H1 (cell line): ENCODE measurements around the gene HMCN2. TPM values are rescaled to one million over a fixed set of nuclear protein-coding genes. Genes with fewer than 3 reads are reported as not detected.

Source experiments
- CTCF ChIA-PET: fragments of 300-600 bp; sonication (Branson Sonifier 250); formaldehyde crosslinking; loops from one replicate; lab custom pipeline; 2021; ENCODE audit not compliant: partially characterized antibody; lab: Charles Lee
- POLR2A ChIA-PET: fragments of 300-600 bp; sonication (Branson Sonifier 250); formaldehyde crosslinking; loops from one replicate; lab custom pipeline; 2021; ENCODE audit warnings: inconsistent platforms; ENCODE audit not compliant: partially characterized antibody; lab: Charles Lee
- DNase-seq, 2 experiments: peaks; one replicate each; pipeline versions ENCODE4 v3.0.0 to v3.0.0-alpha.2; 2010 to 2022; ENCODE audit warnings: low spot score in 2 of 2, low read depth in 1 of 2, mixed read lengths in 1 of 2
- FAIRE-seq: peaks from 2 replicates; lab custom pipeline; 2011; peaks lifted over from hg19 to GRCh38; lab: Jason Lieb, UNC
- H2AFZ ChIP-seq: 2 replicates; pipeline ENCODE4 v1.8.1; 2012; ENCODE audit warnings: low read length, inconsistent platforms
- H2AK5ac ChIP-seq: 2 replicates; pipeline ENCODE4 v1.6.1; 2013; ENCODE audit warnings: low read depth, low read length
- H2BK120ac ChIP-seq: replicated peaks from 2 replicates; pipeline ENCODE3; 2013; ENCODE audit warnings: low read depth, low read length, inconsistent platforms
- H2BK12ac ChIP-seq: 2 replicates; pipeline ENCODE4 v1.6.1; 2013; ENCODE audit warnings: low read depth, low read length
- H2BK15ac ChIP-seq: 2 replicates; pipeline ENCODE4 v1.6.1; 2013; ENCODE audit warnings: low read length
- H2BK20ac ChIP-seq: 2 replicates; pipeline ENCODE4 v1.6.1; 2013; ENCODE audit warnings: low read length
- H2BK5ac ChIP-seq: 2 replicates; pipeline ENCODE4 v1.6.1; 2013; ENCODE audit warnings: low read depth, low read length
- H3K14ac ChIP-seq: 2 replicates; pipeline ENCODE4 v1.6.1; 2013; ENCODE audit warnings: inconsistent platforms; ENCODE audit not compliant: insufficient read length
- H3K18ac ChIP-seq: 2 replicates; pipeline ENCODE4 v1.6.1; 2013; ENCODE audit warnings: low read length; ENCODE audit errors: extremely low read depth
- H3K23ac ChIP-seq: 2 replicates; pipeline ENCODE4 v1.6.1; 2013; ENCODE audit warnings: inconsistent platforms; ENCODE audit not compliant: insufficient read length
- H3K23me2 ChIP-seq: 2 replicates; pipeline ENCODE4 v1.6.1; 2013; ENCODE audit warnings: low read depth, low read length
- H3K27ac ChIP-seq: 2 replicates; pipeline ENCODE4 v1.6.1; 2011; ENCODE audit warnings: low read depth, low read length, inconsistent platforms
- H3K27me3 ChIP-seq, 4 experiments: replicated peaks in 1 of 4; 1 replicate in 1 of 4; 2 replicates in 3 of 4; pipeline versions ENCODE4 v1.6.1 to v1.8.1; 2011 to 2013; ENCODE audit warnings: low read length in 3 of 4, mild to moderate bottlenecking in 3 of 4, inconsistent platforms in 2 of 4, mixed read lengths in 2 of 4, moderate library complexity in 1 of 4; ENCODE audit not compliant: control insufficient read depth in 3 of 4, insufficient read depth in 3 of 4; ENCODE audit errors: extremely low read depth in 1 of 4
- H3K36me3 ChIP-seq, 4 experiments: 2 replicates each; pipeline versions ENCODE4 v1.6.1 to v1.8.1; 2011 to 2013; ENCODE audit warnings: mild to moderate bottlenecking in 4 of 4, low read length in 3 of 4, moderate library complexity in 2 of 4, control low read depth in 1 of 4, inconsistent platforms in 1 of 4; ENCODE audit not compliant: insufficient read depth in 4 of 4, control insufficient read depth in 2 of 4
- H3K4ac ChIP-seq: replicated peaks from 2 replicates; pipeline ENCODE3; 2013; ENCODE audit warnings: low read length, low read depth, mixed read lengths, inconsistent platforms; ENCODE audit not compliant: insufficient read length
- H3K4me1 ChIP-seq, 4 experiments: replicated peaks in 1 of 4; 1 replicate in 1 of 4; 2 replicates in 3 of 4; pipeline versions ENCODE4 v1.6.1 to v1.8.1; 2011 to 2013; ENCODE audit warnings: low read length in 3 of 4, inconsistent platforms in 2 of 4, mixed read lengths in 1 of 4; ENCODE audit not compliant: insufficient read depth in 4 of 4, control insufficient read depth in 3 of 4
- H3K4me2 ChIP-seq, 2 experiments: 2 replicates each; pipeline versions ENCODE4 v1.6.1 to v1.8.1; 2011 to 2013; ENCODE audit warnings: low read depth in 2 of 2, low read length in 2 of 2, control low read depth in 1 of 2, inconsistent platforms in 1 of 2, mild to moderate bottlenecking in 1 of 2; ENCODE audit not compliant: insufficient read depth in 1 of 2
- H3K4me3 ChIP-seq, 4 experiments: fragments of 200-600, 300-600 bp in 1 of 4; sonication (generic), shearing (Covaris generic), sonication (Bioruptor Twin) in 1 of 4; 2 replicates each; pipeline versions ENCODE4 v1.5.1 to v1.8.1; 2011 to 2016; ENCODE audit warnings: low read length in 4 of 4, low read depth in 3 of 4, control low read depth in 2 of 4, inconsistent platforms in 2 of 4, mild to moderate bottlenecking in 2 of 4, mixed read lengths in 1 of 4, moderate library complexity in 1 of 4; ENCODE audit not compliant: insufficient read depth in 2 of 4; ENCODE audit errors: extremely low read depth in 1 of 4
- H3K56ac ChIP-seq: replicated peaks from 2 replicates; pipeline ENCODE3; 2013; ENCODE audit warnings: low read depth, mild to moderate bottlenecking, mixed read lengths, low read length, inconsistent platforms; ENCODE audit not compliant: insufficient read length
- H3K79me1 ChIP-seq: 2 replicates; pipeline ENCODE4 v1.6.1; 2013; ENCODE audit warnings: low read depth, low read length, control low read depth
- H3K79me2 ChIP-seq, 2 experiments: 2 replicates each; pipeline versions ENCODE4 v1.6.1 to v1.8.1; 2012 to 2013; ENCODE audit warnings: low read length in 2 of 2, mild to moderate bottlenecking in 2 of 2, inconsistent platforms in 1 of 2; ENCODE audit not compliant: insufficient read depth in 2 of 2, control insufficient read depth in 1 of 2
- H3K9ac ChIP-seq, 4 experiments: replicated peaks in 1 of 4; 1 replicate in 1 of 4; 2 replicates in 3 of 4; pipeline versions ENCODE4 v1.6.1 to v1.8.1; 2011 to 2013; ENCODE audit warnings: low read depth in 3 of 4, low read length in 3 of 4, control low read depth in 2 of 4, mild to moderate bottlenecking in 2 of 4, moderate library complexity in 2 of 4, inconsistent platforms in 1 of 4; ENCODE audit errors: extremely low read depth in 1 of 4
- H3K9me3 ChIP-seq, 2 experiments: 2 replicates each; pipeline versions ENCODE4 v1.6.1 to v1.8.1; 2012 to 2013; ENCODE audit warnings: mild to moderate bottlenecking in 2 of 2, moderate library complexity in 2 of 2, control low read depth in 1 of 2, inconsistent platforms in 1 of 2, low read depth in 1 of 2, low read length in 1 of 2, mixed read lengths in 1 of 2; ENCODE audit not compliant: insufficient read depth in 2 of 2
- H4K20me1 ChIP-seq, 2 experiments: replicated peaks in 1 of 2; 2 replicates each; pipeline versions ENCODE3 to v1.8.1; 2011 to 2013; ENCODE audit warnings: inconsistent platforms in 2 of 2, low read length in 2 of 2, mild to moderate bottlenecking in 1 of 2; ENCODE audit not compliant: insufficient read depth in 2 of 2, control insufficient read depth in 1 of 2
- H4K5ac ChIP-seq: 2 replicates; pipeline ENCODE4 v1.6.1; 2013; ENCODE audit warnings: low read length, low read depth, mixed read lengths, inconsistent platforms; ENCODE audit not compliant: insufficient read length
- H4K8ac ChIP-seq: 2 replicates; pipeline ENCODE4 v1.8.0; 2013; ENCODE audit warnings: mild to moderate bottlenecking, moderate library complexity, low read length, inconsistent platforms; ENCODE audit not compliant: insufficient read depth; ENCODE audit errors: extremely low read depth
- H4K91ac ChIP-seq: replicated peaks from 2 replicates; pipeline ENCODE3; 2013; ENCODE audit warnings: low read length, mixed read lengths, inconsistent platforms; ENCODE audit not compliant: insufficient read length
- CHD1 ChIP-seq: IDR thresholded peaks from 2 replicates; pipeline ENCODE4 v1.6.1; 2012; ENCODE audit warnings: low read depth, low read length, improper control_type of control experiment
- HDAC6 ChIP-seq: IDR thresholded peaks from one replicate; pipeline ENCODE4 v1.7.1; 2012; ENCODE audit warnings: low read depth, mild to moderate bottlenecking, inconsistent platforms, low read length, moderate library complexity
- KDM1A ChIP-seq: fragments of 200-600, 300-600 bp; sonication (generic); IDR thresholded peaks from 2 replicates; pipeline ENCODE4 v1.7.1; 2016; ENCODE audit warnings: mild to moderate bottlenecking, low read length, borderline replicate concordance
- NRF1 ChIP-seq: IDR thresholded peaks from 2 replicates; pipeline ENCODE4 v1.6.1; 2011; ENCODE audit warnings: mild to moderate bottlenecking, low read depth, low read length, improper control_type of control experiment
- RFX5 ChIP-seq: IDR thresholded peaks from 2 replicates; pipeline ENCODE4 v1.6.1; 2011; ENCODE audit warnings: low read depth, low read length, improper control_type of control experiment, borderline replicate concordance
- RNF2 ChIP-seq: fragments of 200-900, 300-1000 bp; sonication (generic); IDR thresholded peaks from 2 replicates; pipeline ENCODE4 v1.7.1; 2016; ENCODE audit warnings: borderline replicate concordance, low read depth, mild to moderate bottlenecking, antibody characterized with exemption, low read length; ENCODE audit not compliant: poor library complexity, severe bottlenecking; ENCODE audit errors: missing control alignments
- SIN3A ChIP-seq, 2 experiments: IDR thresholded peaks in 1 of 2; conservative IDR thresholded peaks in 1 of 2; 2 replicates each; pipeline ENCODE4 v1.6.1; 2011 to 2012; ENCODE audit warnings: low read length in 2 of 2, improper control_type of control experiment in 1 of 2, low read depth in 1 of 2, mild to moderate bottlenecking in 1 of 2
- WGBS, 2 experiments: shearing (Covaris generic) in 1 of 2; methylation state at CpG; one replicate each; pipeline versions ENCODE4 v1.1.6 to v1.1.7; 2013 to 2015; ENCODE audit warnings: low lambda C conversion rate in 2 of 2, mixed read lengths in 2 of 2, inconsistent platforms in 1 of 2, low coverage in 1 of 2, missing lambda C conversion rate in 1 of 2; ENCODE audit not compliant: insufficient replicate concordance in 2 of 2, insufficient coverage in 1 of 2, insufficient read length in 1 of 2; ENCODE audit errors: extremely low coverage in 1 of 2, missing lambda C conversion rate in 1 of 2; 5-methylcytosine and 5-hydroxymethylcytosine counted together
- polyA plus RNA-seq, 7 experiments: library from polyadenylated mRNA; depleted of rRNA in 3 of 7; stranded (reverse) in 5 of 7; unstranded in 2 of 7; fragments of >200 nt in 5 of 7; fragments of 200-250 nt in 2 of 7; gene quantifications; 1 replicate in 5 of 7; 2 replicates in 1 of 7; 4 replicates in 1 of 7; pipeline versions ENCODE4 v1.2.1 to v1.2.3, GENCODE V29; 2011 to 2013; ENCODE audit warnings: missing spikeins in 2 of 7, mixed read lengths in 2 of 7
- total RNA-seq: library from RNA; stranded (reverse); fragmentation: NEBNext Ultra II Directional; extraction: Animal tissue kit (Norgen Biotek cat#: 25700); gene quantifications from 2 replicates; pipeline ENCODE4 v1.2.1, GENCODE V29; 2021
- TF ChIP-seq, protein P1 (sequence below): IDR thresholded peaks from 2 replicates; pipeline ENCODE4 v1.6.1; 2011; ENCODE audit warnings: low read length, improper control_type of control experiment

HMCN2 gene
- total and polyA plus RNA-seq, 2 of the 8 experiments (the other 6 are each of a cell fraction or from before 2014, with no cell fraction given): 5.0 to 9.1 TPM

DNA sequence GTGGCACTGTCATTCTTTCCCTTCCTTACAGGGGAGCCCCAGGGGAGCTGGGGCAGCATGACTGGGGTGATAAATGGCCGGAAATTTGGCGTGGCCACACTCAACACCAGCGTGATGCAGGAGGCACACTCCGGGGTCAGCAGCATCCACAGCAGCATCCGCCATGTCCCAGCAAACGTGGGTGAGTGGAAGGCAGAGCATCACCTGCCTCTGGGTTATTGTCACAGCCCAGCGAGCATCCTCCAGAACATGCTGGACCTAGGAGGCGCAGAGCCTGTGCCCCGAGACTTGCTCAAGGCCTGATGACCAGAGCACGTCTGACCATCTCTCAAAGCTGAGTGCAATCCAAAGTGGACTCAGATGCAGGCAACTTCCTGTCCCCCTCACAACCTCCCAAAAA, 157.0 kb downstream of the HMCN2 start:
- peak overlapping the region; percentile 99; the same call in 1 of the 2 replicates for H2BK12ac ChIP-seq
- H3K4ac ChIP-seq: peak overlapping the region; percentile 87
- no peak overlapping the region for H4K5ac ChIP-seq
- peak overlapping the region; percentile 97; the same call in 1 of the 2 replicates for H2AK5ac ChIP-seq
- peak overlapping the region; percentile 88; the same call in 1 of the 2 replicates for H2BK5ac ChIP-seq
- peaks cover 0 to 2% of the 10 kb centered on the region in 2 experiments; a peak in 1 of 4 replicates for H3K9me3 ChIP-seq
- FAIRE-seq: no peak
- no peak overlapping the region; a peak in 1 of 8 replicates for H3K4me3 ChIP-seq
- no peaks in the 10 kb centered on the region for H3K79me2 ChIP-seq
- H4K20me1 ChIP-seq: no peaks in the 10 kb centered on the region
- H4K8ac ChIP-seq: peak overlapping the region; percentile 35
- H3K9ac ChIP-seq: no peak overlapping the region
- ChIA-PET POLR2A (interaction anchor here (0.6 to 4.1 kb wide), 4 partner anchors 9 to 25 kb away, joined by 3 to 31 read pairs (median 4); no protein-coding TSS in a partner anchor), CTCF (interaction anchor here (0.7 to 3.4 kb wide), 7 partner anchors 10 to 111 kb away, joined by 3 to 12 read pairs (median 6); no protein-coding TSS in a partner anchor)
- H2AFZ ChIP-seq: no peak overlapping the region
- H3K4me2 ChIP-seq: no peak overlapping the region
- no peak overlapping the region; the same call in 1 of the 2 replicates for H3K27ac ChIP-seq
- no peaks in the 10 kb centered on the region for H3K23me2 ChIP-seq
- no peaks in the 10 kb centered on the region for H3K79me1 ChIP-seq
- DNase-seq: no peak
- peak overlapping the region; percentile 90; the same call in 1 of the 2 replicates for H2BK20ac ChIP-seq
- WGBS, 2 experiments: 88% methylated on average over 9 of the region's 10 CpGs; no CpG with 5 or more reads in 1 of the 2 experiments
- peaks cover 6 to 15% (median 10%) of the 10 kb centered on the region in 4 experiments; a peak in 6 of 7 replicates for H3K4me1 ChIP-seq
- no peak overlapping the region; the same call in 1 of the 2 replicates for H3K18ac ChIP-seq
- H3K14ac ChIP-seq: no peak overlapping the region
- no peaks in the 10 kb centered on the region for H3K36me3 ChIP-seq
- H3K23ac ChIP-seq: no peak overlapping the region
- H3K56ac ChIP-seq: no peak overlapping the region
- H2BK15ac ChIP-seq: 0 out of 2 replicates have a peak overlapping the region, but pooled peaks have one; percentile 97
- H4K91ac ChIP-seq: peak overlapping the region; percentile 97
- no peak overlapping the region for H2BK120ac ChIP-seq
- H3K27me3 ChIP-seq: no peaks in the 10 kb centered on the region
- no peak for TF ChIP-seq KDM1A
- TF ChIP-seq, protein P1, sequence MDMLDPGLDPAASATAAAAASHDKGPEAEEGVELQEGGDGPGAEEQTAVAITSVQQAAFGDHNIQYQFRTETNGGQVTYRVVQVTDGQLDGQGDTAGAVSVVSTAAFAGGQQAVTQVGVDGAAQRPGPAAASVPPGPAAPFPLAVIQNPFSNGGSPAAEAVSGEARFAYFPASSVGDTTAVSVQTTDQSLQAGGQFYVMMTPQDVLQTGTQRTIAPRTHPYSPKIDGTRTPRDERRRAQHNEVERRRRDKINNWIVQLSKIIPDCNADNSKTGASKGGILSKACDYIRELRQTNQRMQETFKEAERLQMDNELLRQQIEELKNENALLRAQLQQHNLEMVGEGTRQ: no peak
- TF ChIP-seq CHD1: no peak
- TF ChIP-seq RNF2: no peak
- TF ChIP-seq NRF1: no peak
- no peak for TF ChIP-seq RFX5
- no peak for TF ChIP-seq HDAC6
- no peak for TF ChIP-seq SIN3A (conservative IDR thresholded peaks at IDR 0.05 in 1 of 2, IDR thresholded peaks at IDR 0.05 in 1 of 2; ENCODE audit: low read depth in 1 of 2, low read length in 2 of 2)
